NCI-H146 treated with DMSO at 0.1 percent for 48 hours (cell line): Measurements from ENCODE around the gene EPC1.
"Not testable (repeated sequence)": the region's sequence is repeated elsewhere in the genome, so short reads cannot be mapped to it uniquely, and the experiment has no call there.

Source experiments
- DNase-seq: peaks from one replicate; lab custom pipeline; 2025; ENCODE audit not compliant: unreplicated experiment; lab: John Stamatoyannopoulos, UW

The EPC1 gene

GRCh38 chr10:32373031-32373430 lies 26.1 kb upstream of the EPC1 start:
- no peak for DNase-seq

- DNase-seq: no peak
These were observed 25.3 kb upstream of the EPC1 start for GRCh38 chr10:32372000-32372875.

GRCh38 chr10:32371101-32371500 lies 24.1 kb upstream of the EPC1 start:
- no peak for DNase-seq

- DNase-seq: peak; percentile 27
These were observed 21.0 kb upstream of the EPC1 start for GRCh38 chr10:32367793-32368453.

- no peak for DNase-seq
These were observed 19.6 kb upstream of the EPC1 start for GRCh38 chr10:32366588-32366987.

GRCh38 chr10:32366111-32366510 lies 19.2 kb upstream of the EPC1 start:
- DNase-seq: no peak

- DNase-seq: not testable (repeated sequence)
These were observed 18.4 kb upstream of the EPC1 start for GRCh38 chr10:32365404-32365803.

- DNase-seq: no peak
These were observed 15.6 kb upstream of the EPC1 start for GRCh38 chr10:32362571-32362970.

- DNase-seq: no peak
These were observed 13.9 kb upstream of the EPC1 start for GRCh38 chr10:32360884-32361283.

GRCh38 chr10:32360241-32360640 lies 13.3 kb upstream of the EPC1 start:
- DNase-seq: no peak

- DNase-seq: no peak
These were observed 10.2 kb upstream of the EPC1 start for GRCh38 chr10:32357056-32357735.

GRCh38 chr10:32354690-32355089 lies 7.7 kb upstream of the EPC1 start:
- not testable (repeated sequence) for DNase-seq

- DNase-seq: no peak
These were observed 3.9 kb upstream of the EPC1 start for GRCh38 chr10:32350811-32351350.

- DNase-seq: no peak
These were observed 3.2 kb upstream of the EPC1 start for GRCh38 chr10:32349968-32350738.

GRCh38 chr10:32349199-32349585 lies 2.2 kb upstream of the EPC1 start:
- no peak for DNase-seq

GRCh38 chr10:32348297-32349198 lies 1.6 kb upstream of the EPC1 start:
- DNase-seq: no peak

- no peak for DNase-seq
These were observed 535 bp upstream of the EPC1 start for GRCh38 chr10:32347363-32348022.

- peak; percentile 89 for DNase-seq
These were observed 816 bp downstream of the EPC1 start for GRCh38 chr10:32346134-32346550.

GRCh38 chr10:32341596-32341995 lies 5.4 kb downstream of the EPC1 start:
- DNase-seq: no peak
